ENCODE data around the gene NFIB. TPM values are rescaled to one million over a fixed set of nuclear protein-coding genes. Genes with fewer than 3 reads are reported as not detected.

NFIB gene
- total and polyA plus RNA-seq, 2 of the 13 experiments (the other 11 are each of a cell fraction or from before 2014, with no cell fraction given): 0.98 to 4.6 TPM

DNA sequence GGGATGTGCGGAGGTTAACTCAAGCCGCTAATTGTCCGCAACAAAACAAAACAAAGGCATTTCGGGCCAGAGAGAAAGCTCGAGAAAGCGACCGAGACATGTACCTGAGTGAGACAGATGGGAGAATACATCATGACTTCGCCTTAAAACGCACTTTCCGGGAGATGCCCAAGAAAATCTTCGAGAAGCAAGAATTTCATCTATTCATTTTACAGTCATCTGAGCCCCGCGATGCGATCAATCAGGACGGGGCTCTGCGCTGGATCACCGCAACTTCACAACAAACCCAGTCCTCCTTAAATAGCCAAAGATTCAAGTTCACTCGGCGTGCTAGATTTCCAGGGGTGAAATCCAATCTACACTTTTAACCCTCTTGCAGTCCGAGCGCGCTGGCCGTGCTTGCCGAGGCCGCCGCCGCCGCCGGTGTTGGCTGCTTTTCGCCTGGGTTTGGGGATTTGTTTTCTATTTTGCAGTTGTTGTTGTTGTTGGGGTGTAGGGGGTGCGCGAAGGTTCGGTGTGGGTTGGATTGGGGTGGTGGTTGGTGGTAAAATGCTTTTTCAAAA, 482 bp downstream of the NFIB start:
- H2AFZ ChIP-seq (ENCODE audit: low read length): no peak overlapping the region
- TSS peak; percentile 68 for BruUV-seq (replicated peaks)
- peaks cover 35% of the 10 kb centered on the region for H3K4me1 ChIP-seq (ENCODE audit: insufficient read depth, low read length)
- H3K9me3 ChIP-seq (ENCODE audit: low read length): no peaks in the 10 kb centered on the region
- H3K36me3 ChIP-seq (replicated peaks in 1 of 2; ENCODE audit: control insufficient read depth in 1 of 2, insufficient read depth in 2 of 2, low read length in 2 of 2): no peaks in the 10 kb centered on the region
- 51% methylated on average over 32 of the region's 33 CpGs for WGBS (ENCODE audit: low lambda C conversion rate)
- ChIA-PET POLR2A (no interaction called here), CTCF (ENCODE audit: low intra/inter-chr PET ratio, low total read pairs) (no interaction called here)
- H3K4me3 ChIP-seq (replicated peaks in 1 of 3; ENCODE audit: insufficient read depth in 1 of 3, low read depth in 2 of 3, low read length in 3 of 3): peak overlapping the region; percentile 72 to 80 (median 75)
- H4K20me1 ChIP-seq (ENCODE audit: insufficient read depth, low read length): no peaks in the 10 kb centered on the region
- no peak for FAIRE-seq
- H3K9ac ChIP-seq (ENCODE audit: insufficient read depth, low read depth, low read length): peak overlapping the region; percentile 67
- peak overlapping the region; percentile 87 for H3K27ac ChIP-seq (ENCODE audit: extremely low read length, insufficient read depth, low read length)
- no peaks in the 10 kb centered on the region; a peak in 1 of 5 replicates for H3K27me3 ChIP-seq (ENCODE audit: control insufficient read depth in 1 of 2, insufficient read depth in 2 of 2, low read length in 2 of 2)
- in situ Hi-C loops (cut with HindIII; ENCODE audit: extremely low pct_ligation_motif_present, low pct_unique_long_range_greater_than_20kb): no loop called here
- intact Hi-C loops (cut with micrococcal nuclease; ENCODE audit: unreplicated experiment): no loop called here
- DNase-seq (ENCODE audit: low spot score): no peak
- peak overlapping the region; percentile 45 for H3K4me2 ChIP-seq (ENCODE audit: low read depth, low read length)
- H3K79me2 ChIP-seq (ENCODE audit: insufficient read depth, low read length): peaks cover 33% of the 10 kb centered on the region
- peak; percentile 8; the same call in 2 of the 3 replicates for ATAC-seq
- TF ChIP-seq RBFOX2 (IDR thresholded peaks at IDR 0.05; ENCODE audit: low read depth, low read length) (0 out of 2 replicates have a peak, but pooled peaks have one; percentile 15), KMT2A (CRISPR knock-in tag; IDR thresholded peaks at IDR 0.05) (0 out of 2 replicates have a peak, but pooled peaks have one; percentile 30), TMF1 (CRISPR knock-in tag; IDR thresholded peaks at IDR 0.05; ENCODE audit: low read depth) (0 out of 2 replicates have a peak, but pooled peaks have one; percentile 46), GABPB1 (CRISPR knock-in tag; IDR thresholded peaks at IDR 0.05) (peak; percentile 26; the same call in 1 of the 2 replicates), ZNF652 (CRISPR knock-in tag; IDR thresholded peaks at IDR 0.05; ENCODE audit: borderline replicate concordance, low read depth) (peak; percentile 37; the same call in 1 of the 2 replicates), HDAC1 (CRISPR knock-in tag; IDR thresholded peaks at IDR 0.05) (0 out of 2 replicates have a peak, but pooled peaks have one; percentile 13), HNRNPK (IDR thresholded peaks at IDR 0.05; ENCODE audit: low read depth, low read length, poor library complexity, severe bottlenecking) (peak; percentile 51), SOX13 (IDR thresholded peaks at IDR 0.05) (no peak), SOX13 (CRISPR knock-in tag; conservative IDR thresholded peaks at IDR 0.05 in 1 of 2, IDR thresholded peaks at IDR 0.05 in 1 of 2) (no peak), RNF2 (conservative IDR thresholded peaks at IDR 0.05; ENCODE audit: low read depth) (no peak), PHF8 (CRISPR knock-in tag; IDR thresholded peaks at IDR 0.05) (peak; percentile 44; the same call in 1 of the 2 replicates), ZNF30 (CRISPR knock-in tag; IDR thresholded peaks at IDR 0.05) (no peak), ZNF234 (CRISPR knock-in tag; conservative IDR thresholded peaks at IDR 0.05) (0 out of 2 replicates have a peak, but pooled peaks have one; percentile 27), KDM2A (CRISPR knock-in tag; IDR thresholded peaks at IDR 0.05; ENCODE audit: borderline replicate concordance, low read depth) (0 out of 2 replicates have a peak, but pooled peaks have one; percentile 14), ZNF343 (CRISPR knock-in tag; IDR thresholded peaks at IDR 0.05) (no peak)
- TF ChIP-seq, protein P1, sequence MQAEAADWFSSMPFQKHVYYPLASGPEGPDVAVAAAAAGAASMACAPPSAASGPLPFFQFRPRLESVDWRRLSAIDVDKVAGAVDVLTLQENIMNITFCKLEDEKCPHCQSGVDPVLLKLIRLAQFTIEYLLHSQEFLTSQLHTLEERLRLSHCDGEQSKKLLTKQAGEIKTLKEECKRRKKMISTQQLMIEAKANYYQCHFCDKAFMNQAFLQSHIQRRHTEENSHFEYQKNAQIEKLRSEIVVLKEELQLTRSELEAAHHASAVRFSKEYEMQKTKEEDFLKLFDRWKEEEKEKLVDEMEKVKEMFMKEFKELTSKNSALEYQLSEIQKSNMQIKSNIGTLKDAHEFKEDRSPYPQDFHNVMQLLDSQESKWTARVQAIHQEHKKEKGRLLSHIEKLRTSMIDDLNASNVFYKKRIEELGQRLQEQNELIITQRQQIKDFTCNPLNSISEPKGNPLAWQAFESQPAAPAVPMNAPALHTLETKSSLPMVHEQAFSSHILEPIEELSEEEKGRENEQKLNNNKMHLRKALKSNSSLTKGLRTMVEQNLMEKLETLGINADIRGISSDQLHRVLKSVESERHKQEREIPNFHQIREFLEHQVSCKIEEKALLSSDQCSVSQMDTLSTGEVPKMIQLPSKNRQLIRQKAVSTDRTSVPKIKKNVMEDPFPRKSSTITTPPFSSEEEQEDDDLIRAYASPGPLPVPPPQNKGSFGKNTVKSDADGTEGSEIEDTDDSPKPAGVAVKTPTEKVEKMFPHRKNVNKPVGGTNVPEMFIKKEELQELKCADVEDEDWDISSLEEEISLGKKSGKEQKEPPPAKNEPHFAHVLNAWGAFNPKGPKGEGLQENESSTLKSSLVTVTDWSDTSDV (CRISPR knock-in tag; IDR thresholded peaks at IDR 0.05): no peak
- TF ChIP-seq, protein P2, sequence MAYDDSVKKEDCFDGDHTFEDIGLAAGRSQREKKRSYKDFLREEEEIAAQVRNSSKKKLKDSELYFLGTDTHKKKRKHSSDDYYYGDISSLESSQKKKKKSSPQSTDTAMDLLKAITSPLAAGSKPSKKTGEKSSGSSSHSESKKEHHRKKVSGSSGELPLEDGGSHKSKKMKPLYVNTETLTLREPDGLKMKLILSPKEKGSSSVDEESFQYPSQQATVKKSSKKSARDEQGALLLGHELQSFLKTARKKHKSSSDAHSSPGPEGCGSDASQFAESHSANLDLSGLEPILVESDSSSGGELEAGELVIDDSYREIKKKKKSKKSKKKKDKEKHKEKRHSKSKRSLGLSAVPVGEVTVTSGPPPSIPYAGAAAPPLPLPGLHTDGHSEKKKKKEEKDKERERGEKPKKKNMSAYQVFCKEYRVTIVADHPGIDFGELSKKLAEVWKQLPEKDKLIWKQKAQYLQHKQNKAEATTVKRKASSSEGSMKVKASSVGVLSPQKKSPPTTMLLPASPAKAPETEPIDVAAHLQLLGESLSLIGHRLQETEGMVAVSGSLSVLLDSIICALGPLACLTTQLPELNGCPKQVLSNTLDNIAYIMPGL (CRISPR knock-in tag; IDR thresholded peaks at IDR 0.05; ENCODE audit: borderline replicate concordance in 1 of 2, low read depth in 1 of 2): 0 out of 4 replicates have a peak, but pooled peaks of 1 of the 2 experiments have one; percentile 9
- TF ChIP-seq, protein P3, sequence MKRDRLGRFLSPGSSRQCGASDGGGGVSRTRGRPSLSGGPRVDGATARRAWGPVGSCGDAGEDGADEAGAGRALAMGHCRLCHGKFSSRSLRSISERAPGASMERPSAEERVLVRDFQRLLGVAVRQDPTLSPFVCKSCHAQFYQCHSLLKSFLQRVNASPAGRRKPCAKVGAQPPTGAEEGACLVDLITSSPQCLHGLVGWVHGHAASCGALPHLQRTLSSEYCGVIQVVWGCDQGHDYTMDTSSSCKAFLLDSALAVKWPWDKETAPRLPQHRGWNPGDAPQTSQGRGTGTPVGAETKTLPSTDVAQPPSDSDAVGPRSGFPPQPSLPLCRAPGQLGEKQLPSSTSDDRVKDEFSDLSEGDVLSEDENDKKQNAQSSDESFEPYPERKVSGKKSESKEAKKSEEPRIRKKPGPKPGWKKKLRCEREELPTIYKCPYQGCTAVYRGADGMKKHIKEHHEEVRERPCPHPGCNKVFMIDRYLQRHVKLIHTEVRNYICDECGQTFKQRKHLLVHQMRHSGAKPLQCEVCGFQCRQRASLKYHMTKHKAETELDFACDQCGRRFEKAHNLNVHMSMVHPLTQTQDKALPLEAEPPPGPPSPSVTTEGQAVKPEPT (CRISPR knock-in tag; IDR thresholded peaks at IDR 0.05; ENCODE audit: low read depth): peak; percentile 95

Measured in HepG2 (cell line).